ENCODE results near the gene ARHGEF17. TPM values are rescaled to one million over a fixed set of nuclear protein-coding genes. Genes with fewer than 3 reads are reported as not detected.
A peak's percentile ranks its signal among the peaks of the same experiment; 100 is the strongest.

Gene ARHGEF17
- total RNA-seq, 1 donor from 2014 or later, result 104 TPM

- Mint-ChIP-seq H3K36me3 (ENCODE audit: unreplicated experiment) (peaks cover 5% of the 10 kb centered on the region), H3K9me3 (ENCODE audit: unreplicated experiment) (no peaks in the 10 kb centered on the region), H3K4me3 (ENCODE audit: unreplicated experiment) (no peak overlapping the region), H3K27me3 (ENCODE audit: unreplicated experiment) (no peaks in the 10 kb centered on the region), H3K4me1 (ENCODE audit: unreplicated experiment) (peaks cover 88% of the 10 kb centered on the region), H3K27ac (ENCODE audit: unreplicated experiment) (peak overlapping the region; percentile 91)
- no peak for TF ChIP-seq CTCF (IDR thresholded peaks at IDR 0.05)
- DNase-seq (ENCODE audit: extremely low spot score, unreplicated experiment), result no peak
Measured at GRCh38 chr11:73325036-73325981, 17.2 kb downstream of the ARHGEF17 start.

DNA sequence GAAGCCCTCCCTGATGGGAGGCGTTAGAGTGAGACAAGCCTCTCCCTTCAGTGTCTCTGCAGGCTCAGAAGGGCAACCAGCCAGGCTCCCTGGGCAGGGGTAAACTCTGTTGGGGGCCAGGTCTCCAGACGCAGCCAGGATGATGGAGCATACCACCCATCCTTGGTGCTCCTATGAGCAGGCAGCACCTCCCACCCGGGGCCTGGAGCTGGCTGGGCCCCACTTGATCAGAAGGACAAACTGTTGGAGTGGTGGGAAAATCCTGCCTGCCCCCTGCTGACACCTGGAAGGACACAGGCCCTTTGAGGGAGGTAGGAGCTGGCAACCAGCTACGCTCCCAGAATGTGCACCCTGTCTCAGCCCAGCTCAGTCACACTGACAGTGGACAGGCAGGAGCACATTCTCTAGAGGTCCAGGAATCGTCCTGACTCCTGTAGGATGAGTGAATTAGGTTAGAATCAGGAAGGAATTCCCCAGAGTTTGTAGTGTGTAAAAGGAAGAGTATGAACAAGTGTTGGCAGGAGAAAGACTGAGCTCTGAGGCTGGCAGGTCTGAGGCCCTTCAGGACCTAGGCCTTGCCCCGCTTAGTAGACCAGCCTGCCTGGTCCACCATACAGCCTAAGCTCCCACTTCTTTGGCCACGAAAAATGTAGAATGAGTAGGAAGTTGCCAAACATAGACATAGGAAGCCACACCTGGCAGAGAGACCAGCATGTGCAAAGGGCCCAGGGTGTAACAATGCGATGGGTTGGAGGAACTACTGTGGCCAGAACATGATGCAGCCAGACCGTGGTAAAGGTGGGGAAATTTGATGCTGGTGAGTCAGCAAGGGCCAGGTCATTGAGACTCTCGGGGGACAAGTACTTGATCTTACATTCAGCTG lies 19.1 kb downstream of the ARHGEF17 start:
- H3K27ac Mint-ChIP-seq (ENCODE audit: unreplicated experiment), result peak overlapping the region; percentile 67

DNA sequence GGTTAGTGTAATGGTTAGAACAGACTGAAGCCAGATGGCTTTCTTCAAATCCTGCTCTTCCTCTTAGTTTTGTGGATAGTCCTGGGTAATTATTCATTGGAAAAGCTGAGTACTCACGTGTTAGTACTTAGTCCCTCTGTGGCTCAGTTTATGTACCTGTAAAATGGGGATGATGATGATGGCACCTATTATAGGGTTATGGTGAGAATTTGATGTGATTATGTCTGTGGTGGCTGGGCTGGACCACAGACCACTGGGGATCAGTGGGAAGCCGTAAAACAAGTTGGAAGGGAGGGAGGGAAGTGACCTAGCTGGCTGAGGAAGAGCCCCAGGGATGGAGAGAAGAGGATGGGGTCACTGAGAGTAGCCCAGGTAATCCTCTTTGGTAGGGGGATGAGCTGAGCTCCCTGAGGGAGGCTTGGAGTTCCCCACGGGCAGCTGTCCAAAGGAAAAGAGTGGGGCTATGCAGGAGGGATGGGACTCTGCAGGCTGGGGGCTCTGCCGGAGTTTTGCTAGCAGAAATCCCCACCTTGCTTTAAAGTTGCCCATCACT lies 19.8 kb downstream of the ARHGEF17 start:
- no peak overlapping the region for H3K4me3 Mint-ChIP-seq (ENCODE audit: unreplicated experiment)
- peaks cover 5% of the 10 kb centered on the region for H3K36me3 Mint-ChIP-seq (ENCODE audit: unreplicated experiment)
- DNase-seq (ENCODE audit: extremely low spot score, unreplicated experiment), result no peak
- no peaks in the 10 kb centered on the region for H3K9me3 Mint-ChIP-seq (ENCODE audit: unreplicated experiment)
- H3K27me3 Mint-ChIP-seq (ENCODE audit: unreplicated experiment), result no peaks in the 10 kb centered on the region
- no peak for TF ChIP-seq CTCF (IDR thresholded peaks at IDR 0.05)
- peaks cover 90% of the 10 kb centered on the region for H3K4me1 Mint-ChIP-seq (ENCODE audit: unreplicated experiment)
- peak overlapping the region; percentile 20 for H3K27ac Mint-ChIP-seq (ENCODE audit: unreplicated experiment)

More for the DNA sequence above, 19.1 kb downstream of the ARHGEF17 start:
- H3K4me1 Mint-ChIP-seq (ENCODE audit: unreplicated experiment), result peaks cover 90% of the 10 kb centered on the region
- no peak for DNase-seq (ENCODE audit: extremely low spot score, unreplicated experiment)
- TF ChIP-seq CTCF (IDR thresholded peaks at IDR 0.05), result no peak
- H3K4me3 Mint-ChIP-seq (ENCODE audit: unreplicated experiment), result no peak overlapping the region
- no peaks in the 10 kb centered on the region for H3K9me3 Mint-ChIP-seq (ENCODE audit: unreplicated experiment)
- peaks cover 5% of the 10 kb centered on the region for H3K36me3 Mint-ChIP-seq (ENCODE audit: unreplicated experiment)
- no peaks in the 10 kb centered on the region for H3K27me3 Mint-ChIP-seq (ENCODE audit: unreplicated experiment)

DNA sequence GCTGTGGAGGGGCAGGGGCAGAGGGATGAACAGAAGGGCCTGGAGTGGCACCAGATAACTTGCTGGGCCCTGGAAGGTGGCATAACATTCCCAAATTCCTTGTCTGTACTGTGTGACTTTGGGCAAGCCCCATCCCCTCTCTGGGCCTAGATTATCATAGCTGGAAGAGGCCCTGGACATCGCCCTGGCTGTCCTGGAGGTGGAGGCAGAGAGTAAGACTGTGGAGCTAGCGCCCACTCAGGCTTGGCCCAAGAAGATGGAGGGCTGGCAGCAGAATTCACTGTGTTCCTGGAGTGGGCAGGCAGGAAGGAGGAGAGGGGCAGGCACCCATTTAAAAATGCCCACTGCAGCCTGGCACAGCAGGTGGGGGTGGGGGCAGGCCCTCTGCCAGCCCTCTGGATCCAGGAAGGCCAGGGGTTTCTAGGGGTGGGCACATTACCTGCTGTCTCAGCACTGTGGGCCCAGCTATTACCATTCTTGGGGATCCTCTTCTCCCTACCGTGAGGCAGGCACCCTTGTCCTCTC lies 22.6 kb downstream of the ARHGEF17 start:
- Mint-ChIP-seq H3K36me3 (ENCODE audit: unreplicated experiment) (peaks cover 2% of the 10 kb centered on the region), H3K4me1 (ENCODE audit: unreplicated experiment) (peaks cover 90% of the 10 kb centered on the region), H3K27me3 (ENCODE audit: unreplicated experiment) (no peaks in the 10 kb centered on the region), H3K4me3 (ENCODE audit: unreplicated experiment) (no peak overlapping the region), H3K27ac (ENCODE audit: unreplicated experiment) (peak overlapping the region; percentile 79), H3K9me3 (ENCODE audit: unreplicated experiment) (no peaks in the 10 kb centered on the region)
- DNase-seq (ENCODE audit: extremely low spot score, unreplicated experiment), result no peak
- TF ChIP-seq CTCF (IDR thresholded peaks at IDR 0.05), result peak; percentile 54
